ENCODE data around the gene TMEM62. TPM values are rescaled to one million over a fixed set of nuclear protein-coding genes. Genes with fewer than 3 reads are reported as not detected.
"Not testable (repeated sequence)": the region's sequence is repeated elsewhere in the genome, so short reads cannot be mapped to it uniquely, and the experiment has no call there.

The TMEM62 gene
- total RNA-seq, 1 donor from 2014 or later, result 28.6 TPM

DNA sequence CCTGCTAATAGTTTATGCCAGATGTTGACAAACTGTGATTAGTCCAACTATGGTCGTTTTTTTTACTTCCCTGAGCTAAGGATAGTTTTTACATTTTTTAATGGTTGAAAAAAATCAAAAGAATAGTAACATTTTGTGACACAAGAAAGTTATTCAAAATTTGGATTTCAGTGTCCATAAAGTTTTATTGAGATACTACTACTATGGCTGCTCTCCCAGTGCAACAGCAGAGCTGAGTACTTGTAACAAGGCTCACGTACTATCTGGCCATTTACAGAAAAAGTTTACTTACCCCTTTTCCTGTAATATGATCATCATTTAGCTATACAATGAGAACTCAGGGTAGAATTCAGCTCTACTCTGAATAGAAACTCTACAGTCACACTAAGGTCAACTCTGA is 11.5 kb upstream of the TMEM62 start:
- DNase-seq (ENCODE audit: low spot score), result no peak

DNA sequence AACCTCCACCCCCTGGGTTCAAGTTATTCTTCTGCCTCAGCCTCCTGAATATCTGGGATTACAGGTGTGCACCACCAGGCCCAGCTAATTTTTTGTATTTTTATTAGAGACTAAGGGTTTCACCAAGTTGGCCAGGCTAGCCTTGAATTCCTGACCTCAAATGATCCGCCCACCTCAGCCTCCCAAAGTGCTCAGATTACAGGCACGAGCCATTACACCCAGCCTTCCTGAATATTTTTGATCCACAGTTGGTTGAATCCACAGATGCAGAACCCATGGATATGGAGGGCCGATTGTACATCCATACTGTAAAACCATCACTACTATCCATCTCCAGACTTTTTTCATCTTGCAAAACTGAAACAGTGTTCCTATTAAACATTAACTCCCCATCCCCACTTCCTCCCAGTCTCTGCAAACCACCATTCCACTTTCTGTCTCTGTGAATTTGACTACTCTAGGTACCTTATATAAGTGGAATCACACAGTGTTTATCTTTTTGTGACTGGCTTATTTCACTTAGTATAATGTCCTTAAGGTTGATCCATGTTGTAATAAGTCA is 8.2 kb upstream of the TMEM62 start:
- no peak for DNase-seq (ENCODE audit: low spot score)

DNA sequence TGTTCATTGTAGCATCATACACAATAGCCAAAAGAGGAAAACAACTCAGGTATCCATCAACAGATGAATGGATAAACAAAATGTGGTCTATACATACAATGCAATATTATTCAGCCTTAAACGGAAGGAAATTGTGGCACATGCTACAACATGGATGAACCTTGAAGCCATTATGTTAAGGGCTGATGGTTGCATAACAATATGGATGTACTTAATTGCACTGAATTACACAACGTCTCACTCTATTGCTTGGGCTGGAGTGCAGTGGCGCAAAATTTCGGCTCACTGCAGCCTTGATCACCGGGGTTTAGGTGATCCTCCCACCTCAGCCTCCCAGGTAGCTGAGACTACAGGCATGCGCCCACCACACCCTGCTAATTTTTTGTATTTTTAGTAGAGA is 7.0 kb upstream of the TMEM62 start:
- DNase-seq (ENCODE audit: low spot score), result no peak

DNA sequence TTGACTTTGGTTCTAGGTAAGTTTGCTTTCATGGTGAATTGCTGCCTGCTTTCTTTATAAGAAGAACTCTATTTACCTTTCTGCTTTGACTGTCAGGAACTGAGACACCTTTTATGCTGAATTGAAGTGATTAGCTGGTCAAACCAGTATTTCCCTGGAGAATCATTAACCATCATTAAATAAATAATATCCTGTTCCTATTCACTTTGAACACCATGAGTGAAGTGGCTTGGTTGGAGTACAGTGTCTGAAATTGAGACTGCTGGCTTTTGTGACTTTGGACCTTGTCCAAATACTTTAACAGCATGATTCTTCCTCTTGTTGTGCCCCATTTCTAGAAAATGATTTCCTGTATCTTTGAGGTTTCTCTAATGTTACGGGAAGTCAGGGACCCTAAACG is 5.6 kb upstream of the TMEM62 start:
- DNase-seq (ENCODE audit: low spot score), result peak; percentile 34

DNA sequence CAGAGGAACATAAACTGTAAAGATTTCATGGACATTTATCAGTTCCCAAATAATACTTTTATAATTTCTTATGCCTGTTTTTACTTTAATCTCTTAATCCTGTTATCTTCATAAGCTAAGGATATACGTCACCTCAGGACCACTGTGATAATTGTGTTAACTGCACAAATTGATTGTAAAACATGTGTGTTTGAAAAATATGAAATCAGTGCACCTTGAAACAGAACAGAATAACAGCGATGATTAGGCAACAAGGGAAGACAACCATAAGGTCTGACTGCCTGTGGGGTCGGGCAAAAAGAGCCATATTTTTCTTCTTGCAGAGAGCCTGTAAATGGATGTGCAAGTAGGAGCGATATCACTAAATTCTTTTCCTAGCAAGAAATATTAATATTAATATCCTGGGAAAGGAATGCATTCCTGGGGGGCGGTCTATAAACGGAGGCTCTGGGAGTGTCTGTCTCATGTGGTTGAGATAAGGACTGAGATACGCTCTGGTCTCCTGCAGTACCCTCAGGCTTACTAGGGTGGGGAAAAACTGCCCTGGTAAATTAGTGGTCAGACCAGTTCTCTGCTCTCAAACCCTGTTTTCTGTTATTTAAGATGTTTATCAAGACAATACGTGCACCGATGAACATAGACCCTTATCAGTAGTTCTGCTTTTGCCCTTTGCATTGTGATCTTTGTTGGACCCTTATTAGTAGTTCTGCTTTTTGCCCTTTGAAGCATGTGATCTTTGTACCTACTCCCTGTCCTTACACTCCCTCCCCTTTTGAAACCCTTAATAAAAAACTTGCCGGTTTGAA is 5.0 kb upstream of the TMEM62 start:
- DNase-seq (ENCODE audit: low spot score), result not testable (repeated sequence)

DNA sequence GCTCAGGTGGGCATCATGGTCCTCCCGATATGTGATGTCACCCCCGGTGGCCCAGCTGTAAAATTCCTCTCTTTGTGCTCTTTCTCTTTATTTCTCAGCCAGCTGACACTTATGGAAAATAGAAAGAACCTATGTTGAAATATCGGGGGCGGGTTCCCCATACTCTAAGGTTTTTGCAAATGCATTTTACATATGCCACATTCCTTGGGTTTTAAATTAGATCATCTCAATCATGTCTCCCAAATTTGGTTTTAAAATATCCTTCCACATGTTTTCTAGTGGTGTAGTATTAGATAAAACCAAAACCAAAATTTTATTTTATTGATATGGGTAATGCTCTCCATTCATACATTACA is 4.4 kb upstream of the TMEM62 start:
- DNase-seq (ENCODE audit: low spot score), result no peak

DNA sequence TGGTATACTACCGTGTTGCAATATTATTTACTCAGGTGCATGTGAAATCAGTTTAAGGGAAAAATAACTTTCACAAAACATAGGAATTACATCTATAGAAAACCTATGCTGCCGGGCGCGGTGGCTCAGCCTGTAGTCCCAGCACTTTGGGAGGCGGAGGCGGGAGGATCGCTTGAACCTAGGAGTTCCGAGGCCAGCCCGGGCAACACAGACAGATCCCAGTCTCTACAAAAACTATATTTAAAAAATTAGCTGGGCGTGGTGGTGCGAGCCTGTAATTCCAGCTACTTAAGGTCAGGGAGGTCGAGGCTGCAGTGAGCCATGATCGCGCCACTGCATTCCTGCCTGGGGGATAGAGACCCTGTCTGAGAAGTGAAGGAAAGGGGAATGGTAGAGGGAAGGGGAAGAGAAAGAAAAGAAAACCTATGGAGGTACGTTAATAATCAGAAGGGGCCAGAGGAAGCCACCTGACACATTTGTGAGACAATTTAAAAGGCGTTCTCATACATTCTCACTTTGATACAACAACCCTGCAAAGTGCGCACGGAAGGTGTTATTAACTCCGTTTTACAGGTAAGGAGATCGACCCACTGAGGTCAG is 456 bp upstream of the TMEM62 start:
- no peak for DNase-seq (ENCODE audit: low spot score)

DNA sequence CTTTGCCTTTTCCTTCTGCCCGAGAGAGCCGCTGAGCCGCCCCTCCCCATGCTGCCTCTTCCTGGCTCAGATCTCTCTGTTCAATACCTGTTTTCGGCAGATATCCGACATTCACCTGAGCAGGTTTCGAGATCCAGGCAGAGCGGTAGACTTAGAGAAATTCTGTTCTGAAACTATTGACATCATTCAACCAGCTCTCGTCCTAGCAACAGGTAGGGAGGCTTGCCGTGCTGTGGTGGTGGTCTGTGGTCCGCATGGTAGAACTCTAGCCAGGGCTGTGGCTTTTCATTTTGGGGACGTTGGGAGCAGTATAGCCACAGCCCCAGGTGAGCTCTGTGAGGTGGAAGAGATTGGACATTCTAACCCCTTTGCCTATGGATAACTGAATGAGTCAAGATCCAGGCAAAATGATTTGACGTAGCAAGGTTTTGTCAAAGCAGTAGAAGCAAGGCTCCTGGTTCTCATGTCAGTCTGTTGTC is 810 bp downstream of the TMEM62 start:
- no peak for DNase-seq (ENCODE audit: low spot score)

DNA sequence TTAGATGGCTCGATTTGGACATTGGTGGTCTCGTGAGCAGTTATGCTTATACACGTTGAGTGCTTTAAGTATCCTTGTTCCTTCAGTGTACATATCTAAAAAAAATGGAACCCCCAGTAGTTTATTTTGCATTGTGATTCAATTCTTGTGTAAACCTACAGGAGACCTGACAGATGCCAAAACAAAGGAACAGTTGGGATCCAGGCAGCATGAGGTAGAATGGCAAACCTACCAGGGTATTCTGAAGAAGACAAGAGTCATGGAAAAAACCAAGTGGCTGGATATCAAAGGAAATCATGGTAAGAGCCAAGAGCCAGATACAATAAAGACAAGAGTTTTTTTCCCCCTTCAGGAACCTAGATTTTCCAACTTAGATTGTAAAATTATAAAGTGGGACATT is 2.0 kb downstream of the TMEM62 start:
- DNase-seq (ENCODE audit: low spot score), result no peak

DNA sequence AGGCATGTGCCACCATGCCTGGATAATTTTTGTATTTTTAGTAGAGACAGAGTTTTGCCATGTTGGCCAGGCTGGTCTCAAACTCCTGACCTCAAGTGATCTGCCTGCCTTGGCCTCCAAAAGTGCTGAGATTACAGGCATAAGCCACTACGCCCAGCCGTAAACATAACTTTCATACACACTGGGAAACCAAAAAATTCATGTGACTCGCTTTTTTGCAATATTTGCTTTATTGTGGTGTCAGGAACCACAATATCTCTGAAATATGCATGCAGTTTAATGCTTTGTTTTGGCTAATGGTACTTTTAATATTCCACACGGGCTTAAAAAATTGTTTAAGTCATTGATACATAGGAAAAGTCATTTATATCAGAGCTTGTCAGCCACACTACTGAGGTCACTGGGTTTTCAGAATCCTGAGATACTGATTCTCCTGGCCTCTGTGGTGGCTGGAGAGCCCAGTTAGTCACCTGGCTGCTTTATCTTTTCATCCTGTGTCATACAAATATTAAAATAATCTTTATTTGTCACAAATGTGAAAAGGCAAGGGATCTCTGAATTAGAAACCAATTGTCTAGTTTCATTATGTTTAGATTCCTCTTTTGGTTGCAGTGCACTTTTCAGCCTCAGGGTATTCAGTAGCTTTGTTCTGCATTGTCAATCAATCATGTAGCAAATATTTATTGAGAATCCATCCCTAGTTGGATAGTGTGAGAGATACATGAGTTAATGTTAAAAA is 10.0 kb downstream of the TMEM62 start:
- no peak for DNase-seq (ENCODE audit: low spot score)

DNA sequence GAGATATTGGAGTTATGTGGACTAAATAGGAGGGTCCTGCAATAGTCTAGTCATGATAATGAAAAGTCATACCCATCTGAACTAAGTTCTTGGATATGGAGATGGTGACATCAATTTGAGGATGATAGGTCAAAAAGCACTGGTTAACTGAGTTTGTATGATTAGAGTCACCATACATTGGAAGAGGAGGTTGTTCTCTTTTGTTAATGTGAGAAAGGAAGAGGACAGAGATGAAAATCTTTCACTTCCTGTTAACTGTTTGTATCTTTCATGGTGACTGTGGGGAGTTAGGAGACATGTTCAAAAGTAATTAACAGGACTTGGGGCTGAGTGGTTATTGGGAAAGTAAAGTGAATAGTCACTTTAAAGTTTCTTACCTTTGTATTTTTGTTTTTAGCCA is 11.1 kb downstream of the TMEM62 start:
- no peak for DNase-seq (ENCODE audit: low spot score)

DNA sequence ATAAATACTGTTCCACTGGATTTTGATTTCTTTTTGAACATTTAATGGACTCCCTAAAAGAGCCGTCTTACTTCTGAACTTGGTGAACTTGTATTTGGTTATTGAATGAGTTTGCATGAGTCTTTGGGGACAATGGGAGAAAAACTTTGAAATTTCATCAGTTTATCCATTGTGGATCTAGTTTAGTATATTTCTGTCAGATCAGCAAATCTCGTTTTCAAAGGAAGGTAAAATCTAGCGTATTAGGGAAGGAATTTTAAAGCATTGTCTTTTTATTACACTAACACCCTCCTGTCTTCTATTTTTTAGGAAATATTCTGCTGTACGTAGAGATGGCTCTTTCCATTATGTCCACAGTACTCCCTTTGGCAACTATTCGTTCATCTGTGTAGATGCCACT is 12.8 kb downstream of the TMEM62 start:
- DNase-seq (ENCODE audit: low spot score), result no peak

DNA sequence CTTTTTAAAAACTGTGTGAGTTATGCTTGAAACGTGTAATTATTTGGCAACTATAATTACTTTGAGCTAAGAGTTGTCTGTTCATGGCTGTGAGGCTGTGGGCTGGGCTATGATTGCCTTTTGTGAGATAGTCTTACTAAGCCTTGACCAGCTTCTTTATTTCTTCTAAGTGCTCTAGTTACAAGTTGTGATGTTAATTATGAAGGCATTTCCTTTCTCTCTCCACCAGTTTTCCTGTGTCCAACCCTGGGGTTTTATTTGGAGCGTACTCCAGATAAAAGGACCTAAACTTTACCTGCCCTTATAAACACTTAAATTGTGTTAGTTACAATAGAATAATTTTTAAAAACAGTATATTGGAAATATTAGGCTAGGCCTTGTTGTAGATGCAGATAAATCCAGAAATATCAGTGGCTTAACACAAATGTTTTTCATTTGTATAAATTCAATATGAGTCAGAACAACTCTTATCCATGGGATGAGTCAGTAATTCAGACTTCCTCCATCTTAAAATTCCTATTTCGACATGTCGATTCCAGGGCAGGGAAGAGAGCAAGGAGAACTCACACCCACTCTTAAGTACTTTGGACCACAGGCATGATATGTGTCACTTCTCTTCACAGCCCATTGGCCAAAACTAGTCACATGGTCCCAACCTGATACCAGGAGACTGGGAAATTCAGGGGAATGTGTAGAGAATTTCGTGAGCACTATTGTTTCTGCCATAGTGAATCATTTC is 17.0 kb downstream of the TMEM62 start:
- no peak for DNase-seq (ENCODE audit: low spot score)

DNA sequence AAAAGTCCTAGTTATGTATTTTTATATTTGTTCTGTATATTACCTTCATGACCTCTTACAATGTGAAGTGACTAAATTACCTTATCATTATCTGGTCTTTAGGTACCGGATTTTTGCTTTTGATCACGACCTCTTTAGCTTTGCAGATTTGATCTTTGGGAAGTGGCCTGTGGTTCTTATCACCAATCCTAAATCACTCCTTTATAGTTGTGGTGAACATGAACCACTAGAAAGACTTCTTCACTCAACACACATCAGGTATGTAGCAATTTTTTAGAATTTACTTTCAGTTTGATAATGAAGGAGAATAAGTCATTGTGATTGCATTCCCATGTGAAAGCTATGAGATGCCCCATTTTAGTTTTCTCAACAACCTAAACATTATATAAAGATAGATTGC is 18.3 kb downstream of the TMEM62 start:
- DNase-seq (ENCODE audit: low spot score), result no peak

DNA sequence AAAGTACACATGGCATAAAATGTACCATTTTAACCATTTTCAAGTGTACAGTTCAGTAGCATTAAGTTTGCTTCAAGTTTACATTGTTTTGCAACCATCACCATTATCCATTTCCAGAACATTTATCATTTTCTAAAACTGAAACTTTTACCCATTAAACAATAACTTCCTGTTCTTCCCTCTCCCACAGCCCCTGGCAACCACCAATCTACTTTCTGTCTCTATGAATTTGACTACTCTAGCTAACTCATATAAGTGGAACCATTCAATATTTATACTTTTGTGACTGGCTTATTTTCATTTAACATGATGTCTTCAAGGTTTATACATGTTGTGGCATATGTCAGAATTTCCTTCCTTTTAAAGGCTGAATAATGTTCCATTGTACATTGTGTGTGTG is 19.9 kb downstream of the TMEM62 start:
- DNase-seq (ENCODE audit: low spot score), result no peak

DNA sequence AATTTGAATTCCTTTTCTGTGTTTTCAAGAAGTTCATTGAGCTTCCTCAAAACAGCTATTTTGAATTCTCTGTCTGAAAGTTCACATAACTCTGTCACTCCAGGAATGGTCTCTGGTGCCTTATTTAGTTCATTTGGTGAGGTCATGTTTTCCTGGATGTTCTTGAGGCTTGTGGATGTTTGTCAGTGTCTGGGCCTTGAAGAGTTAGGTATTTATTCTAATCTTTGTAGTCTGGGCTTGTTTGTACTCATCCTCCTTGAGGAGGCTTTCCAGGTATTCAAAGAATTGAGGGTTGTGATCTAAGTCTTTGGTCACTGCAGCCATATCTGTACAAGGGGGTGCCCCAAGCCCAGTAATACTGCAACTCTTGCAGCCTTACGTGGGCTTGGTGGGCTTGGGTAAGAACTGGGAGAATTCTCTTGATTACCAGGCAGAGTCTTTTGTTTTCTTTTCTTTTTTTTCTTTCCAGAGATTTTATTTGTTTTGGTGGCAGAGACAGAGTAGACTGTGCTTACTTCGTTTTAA is 32.5 kb downstream of the TMEM62 start:
- no peak for DNase-seq (ENCODE audit: low spot score)

DNA sequence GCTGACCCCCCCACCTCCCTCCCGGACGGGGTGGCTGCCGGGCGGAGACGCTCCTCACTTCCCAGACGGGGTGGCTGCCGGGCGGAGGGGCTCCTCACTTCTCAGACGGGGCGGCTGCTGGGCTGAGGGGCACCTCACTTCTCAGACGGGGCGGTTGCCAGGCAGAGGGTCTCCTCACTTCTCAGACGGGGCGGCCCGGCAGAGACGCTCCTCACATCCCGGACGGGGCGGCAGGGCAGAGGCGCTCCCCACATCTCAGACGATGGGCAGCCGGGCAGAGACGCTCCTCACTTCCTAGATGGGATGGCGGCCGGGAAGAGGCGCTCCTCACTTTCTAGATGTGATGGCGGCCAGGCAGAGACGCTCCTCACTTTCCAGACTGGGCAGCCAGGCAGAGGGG is 33.9 kb downstream of the TMEM62 start:
- DNase-seq (ENCODE audit: low spot score), result not testable (repeated sequence)

DNA sequence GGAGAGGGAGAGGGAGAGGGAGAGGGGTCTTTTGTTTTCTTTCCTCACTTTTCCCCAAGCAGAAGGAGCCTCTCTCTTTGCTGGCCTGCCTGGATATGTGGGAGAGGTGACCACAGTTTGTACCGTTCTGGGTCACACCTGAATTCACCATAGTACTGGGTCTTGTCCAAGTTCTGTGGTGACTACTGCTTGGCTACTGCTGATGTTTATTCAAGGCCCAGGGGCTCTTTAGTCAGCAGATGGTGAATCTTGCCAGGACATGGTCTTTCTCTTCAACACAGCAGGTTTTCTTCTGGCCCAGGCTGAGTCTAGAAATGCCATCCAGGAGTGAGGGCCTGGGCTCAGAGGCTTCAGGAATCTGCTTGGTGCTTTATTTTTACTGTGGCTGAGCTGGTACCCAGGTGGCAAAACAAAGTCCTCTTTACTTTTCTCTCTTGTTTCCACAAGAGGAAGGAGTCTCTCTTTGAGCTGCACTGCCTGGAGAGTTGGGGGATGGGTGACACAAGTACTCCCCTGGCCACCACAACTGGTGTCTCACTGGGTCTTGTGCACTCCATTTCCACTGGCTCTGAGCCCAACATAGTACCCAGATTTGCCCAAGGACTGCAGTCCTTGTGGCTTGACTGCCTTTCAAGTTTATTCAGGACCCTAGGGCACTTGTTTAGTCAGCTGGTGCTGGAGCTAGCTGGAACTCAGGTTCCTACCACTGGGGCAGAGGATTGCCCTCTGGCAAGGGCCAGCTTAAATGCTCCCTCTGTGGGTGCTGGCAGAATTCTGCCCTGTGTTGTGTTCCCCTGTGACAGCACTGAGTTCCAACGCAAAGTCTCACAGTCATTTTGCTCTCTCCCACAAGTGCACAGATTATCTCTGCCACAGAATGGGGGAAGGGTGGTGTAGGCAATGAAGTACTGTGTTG is 35.1 kb downstream of the TMEM62 start:
- DNase-seq (ENCODE audit: low spot score), result no peak

DNA sequence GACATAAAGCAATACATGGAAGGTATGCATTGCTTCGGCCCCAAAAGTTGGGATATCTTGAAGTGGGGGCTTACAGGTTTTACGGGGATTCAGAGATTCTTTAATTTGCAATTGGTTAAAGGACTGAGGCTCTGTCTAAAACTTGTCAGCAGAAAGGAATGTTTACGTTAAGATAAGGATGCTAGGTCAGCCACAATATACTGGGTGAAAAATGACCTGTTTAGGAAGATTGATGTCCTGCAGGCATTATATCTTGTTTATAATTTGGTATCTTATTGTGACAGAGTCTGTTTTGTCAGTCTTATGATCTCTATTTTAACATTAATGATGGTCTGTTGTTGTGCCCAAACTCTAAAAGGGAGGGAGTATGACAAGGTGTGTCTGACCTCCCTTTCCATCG is 36.5 kb downstream of the TMEM62 start:
- no peak for DNase-seq (ENCODE audit: low spot score)

DNA sequence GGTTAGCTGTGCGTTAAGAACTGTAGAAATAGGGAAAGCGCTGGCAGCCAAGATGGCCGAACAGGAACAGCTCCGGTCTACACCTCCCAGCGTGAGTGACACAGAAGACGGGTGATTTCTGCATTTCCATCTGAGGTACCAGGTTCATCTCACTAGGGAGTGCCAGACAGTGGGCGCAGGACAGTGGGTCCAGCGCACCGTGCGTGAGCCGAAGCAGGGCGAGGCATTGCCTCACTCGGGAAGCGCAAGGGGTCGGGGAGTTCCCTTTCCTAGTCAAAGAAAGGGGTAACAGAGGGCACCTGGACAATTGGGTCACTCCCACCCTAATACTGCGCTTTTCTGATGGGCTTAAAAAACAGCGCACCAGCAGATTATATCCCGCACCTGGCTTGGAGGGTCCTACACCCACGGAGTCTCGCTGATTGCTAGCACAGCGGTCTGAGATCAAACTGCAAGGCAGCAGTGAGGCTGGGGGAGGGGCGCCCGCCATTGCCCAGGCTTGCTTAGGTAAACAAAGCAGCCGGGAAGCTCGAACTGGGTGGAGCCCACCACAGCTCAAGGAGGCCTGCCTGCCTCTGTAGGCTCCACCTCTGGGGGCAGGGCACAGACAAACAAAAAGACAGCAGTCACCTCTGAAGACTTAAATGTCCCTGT is 42.4 kb downstream of the TMEM62 start:
- DNase-seq (ENCODE audit: low spot score), result not testable (repeated sequence)
